ENCODE data around the gene FIBCD1. TPM values are rescaled to one million over a fixed set of nuclear protein-coding genes. Genes with fewer than 3 reads are reported as not detected.

FIBCD1 gene
- total RNA-seq, 1 experiment from 2014 or later = 7.1 TPM

DNA sequence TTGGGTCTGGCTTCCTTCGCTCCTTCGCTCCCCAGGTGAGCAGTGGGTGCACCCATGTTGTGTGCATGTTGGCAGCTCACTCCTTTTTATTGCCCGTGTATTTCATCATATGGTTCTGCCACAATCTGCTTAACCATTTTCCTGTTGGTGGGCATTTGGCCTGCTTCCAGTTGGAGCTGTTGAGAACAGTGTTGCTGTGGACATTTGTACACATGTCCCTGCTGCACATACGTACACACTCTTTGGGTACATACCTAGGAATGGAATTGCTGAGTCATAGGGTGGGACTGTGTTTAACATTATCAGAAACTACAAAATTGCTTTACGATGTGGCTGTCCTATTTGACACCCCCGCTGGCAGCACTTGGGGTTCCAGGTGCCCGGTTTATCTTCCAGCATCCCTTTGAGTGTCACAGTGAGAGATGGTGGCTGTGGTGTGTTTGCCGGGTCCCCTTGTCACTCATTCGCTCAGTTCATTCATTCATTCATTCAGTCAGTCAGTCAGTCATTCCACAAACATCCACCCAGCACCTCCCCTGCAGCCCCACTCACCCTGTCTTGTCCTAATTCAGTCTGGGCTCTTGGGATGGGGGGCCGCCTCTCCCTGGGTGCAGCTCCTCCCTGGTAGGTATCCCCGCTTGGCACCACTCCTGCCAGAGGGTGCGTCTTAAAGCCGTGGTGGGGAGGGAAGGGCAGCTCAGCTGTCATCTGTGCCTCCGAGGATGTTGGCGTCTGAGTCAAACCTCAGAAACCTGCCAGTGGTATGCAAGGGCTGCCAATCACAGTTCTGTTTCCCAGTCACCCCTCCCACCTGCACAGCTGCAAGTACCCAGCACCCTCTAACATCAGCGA lies 7.9 kb upstream of the FIBCD1 start:
- H3K4me2 ChIP-seq (ENCODE audit: insufficient read depth, insufficient read length, low read length) = no peak overlapping the region
- H2BK120ac ChIP-seq (ENCODE audit: low read depth, low read length, poor library complexity, severe bottlenecking) = no peak overlapping the region

More for the DNA sequence above, 7.9 kb upstream of the FIBCD1 start:
- Histone ChIP-seq H4K5ac (ENCODE audit: insufficient read length, low read depth, low read length) (no peak overlapping the region), H3K9ac (ENCODE audit: extremely low read depth, insufficient read length, low read length) (no peak overlapping the region), H3K14ac (ENCODE audit: insufficient read depth, low read length) (no peak overlapping the region; the same call in 1 of the 2 replicates), H3K79me1 (ENCODE audit: insufficient read depth, low read depth, low read length, poor library complexity, severe bottlenecking) (no peaks in the 10 kb centered on the region), H3K23ac (ENCODE audit: insufficient read length, low read depth, low read length) (no peak overlapping the region), H3K9me3 (ENCODE audit: control insufficient read depth, low read depth, low read length) (no peaks in the 10 kb centered on the region), H4K8ac (replicated peaks; ENCODE audit: insufficient read length, low read depth, low read length) (no peak overlapping the region), H2AK5ac (ENCODE audit: insufficient read length, low read length) (no peak overlapping the region), H4K20me1 (ENCODE audit: control insufficient read depth, insufficient read depth, insufficient read length) (no peaks in the 10 kb centered on the region), H3K27ac (ENCODE audit: insufficient read length, low read depth, low read length) (no peak overlapping the region), H4K91ac (ENCODE audit: insufficient read length, low read depth, low read length) (no peak overlapping the region), H2AFZ (ENCODE audit: low read length) (no peak overlapping the region), H3K27me3 (ENCODE audit: insufficient read depth, low read length) (no peaks in the 10 kb centered on the region), H3K23me2 (ENCODE audit: insufficient read length, low read depth, low read length, poor library complexity, severe bottlenecking) (no peaks in the 10 kb centered on the region), H3K56ac (ENCODE audit: insufficient read length, low read depth, low read length) (no peak overlapping the region), H2BK20ac (ENCODE audit: low read depth, low read length, poor library complexity, severe bottlenecking) (no peak overlapping the region), H3T11ph (ENCODE audit: low read length) (no peak overlapping the region), H3K4ac (ENCODE audit: low read depth, low read length) (no peak overlapping the region), H3K4me1 (ENCODE audit: insufficient read depth, low read length) (no peaks in the 10 kb centered on the region), H2BK15ac (ENCODE audit: low read depth, low read length) (no peak overlapping the region), H3K79me2 (ENCODE audit: insufficient read depth, low read length) (no peaks in the 10 kb centered on the region), H3K18ac (ENCODE audit: insufficient read length, low read depth, low read length) (no peak overlapping the region), H2BK5ac (ENCODE audit: insufficient read length, low read length) (no peak overlapping the region), H2BK12ac (ENCODE audit: insufficient read length, low read depth, low read length) (no peak overlapping the region)
- DNase-seq = no peak
- Mint-ChIP-seq H3K4me1 (peaks cover 3 to 11% of the 10 kb centered on the region in 2 experiments), H3K27ac (no peak overlapping the region), H3K9me3 (peaks cover 7 to 14% of the 10 kb centered on the region in 2 experiments), H3K4me3 (no peak overlapping the region), H3K27me3 (ENCODE audit: low read depth) (peaks cover 55% of the 10 kb centered on the region), H3K36me3 (ENCODE audit: insufficient read depth in 1 of 3, low read depth in 3 of 3) (peaks cover 0 to 2% (median 0%) of the 10 kb centered on the region in 3 experiments; a peak in 1 of 7 replicates)
- TF ChIP-seq, protein P1, sequence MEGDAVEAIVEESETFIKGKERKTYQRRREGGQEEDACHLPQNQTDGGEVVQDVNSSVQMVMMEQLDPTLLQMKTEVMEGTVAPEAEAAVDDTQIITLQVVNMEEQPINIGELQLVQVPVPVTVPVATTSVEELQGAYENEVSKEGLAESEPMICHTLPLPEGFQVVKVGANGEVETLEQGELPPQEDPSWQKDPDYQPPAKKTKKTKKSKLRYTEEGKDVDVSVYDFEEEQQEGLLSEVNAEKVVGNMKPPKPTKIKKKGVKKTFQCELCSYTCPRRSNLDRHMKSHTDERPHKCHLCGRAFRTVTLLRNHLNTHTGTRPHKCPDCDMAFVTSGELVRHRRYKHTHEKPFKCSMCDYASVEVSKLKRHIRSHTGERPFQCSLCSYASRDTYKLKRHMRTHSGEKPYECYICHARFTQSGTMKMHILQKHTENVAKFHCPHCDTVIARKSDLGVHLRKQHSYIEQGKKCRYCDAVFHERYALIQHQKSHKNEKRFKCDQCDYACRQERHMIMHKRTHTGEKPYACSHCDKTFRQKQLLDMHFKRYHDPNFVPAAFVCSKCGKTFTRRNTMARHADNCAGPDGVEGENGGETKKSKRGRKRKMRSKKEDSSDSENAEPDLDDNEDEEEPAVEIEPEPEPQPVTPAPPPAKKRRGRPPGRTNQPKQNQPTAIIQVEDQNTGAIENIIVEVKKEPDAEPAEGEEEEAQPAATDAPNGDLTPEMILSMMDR (conservative IDR thresholded peaks at IDR 0.05) = no peak
- no CpG with 5 or more reads among the region's 16 CpGs for WGBS (ENCODE audit: extremely low coverage, insufficient read length, low lambda C conversion rate)

Measured in H9 (cell line).